ENCODE measurements around the gene HECTD2.

GRCh38 chr10:91465261-91465660 is 55.1 kb downstream of the HECTD2 start:
- TF ChIP-seq POLR2A (IDR thresholded peaks at IDR 0.05) (no peak), CTCF (IDR thresholded peaks at IDR 0.05) (no peak)

Data from lower leg skin (tissue), 3 donors.